Aorta (tissue), 5 donors: ENCODE data around the gene KIF23. TPM values are rescaled to one million over a fixed set of nuclear protein-coding genes. Genes with fewer than 3 reads are reported as not detected.
A peak's percentile ranks its signal among the peaks of the same experiment; 100 is the strongest.

Source experiments
- ATAC-seq: fragments of 200-7000 bp; cut with Tn5 transposase; one replicate; pipeline ENCODE4 v1.9.1; 2022; ENCODE audit warnings: moderate library complexity; ENCODE audit not compliant: low FRiP score
- DNase-seq, 2 donors: peaks; one replicate each; pipeline ENCODE4 v3.0.0-alpha.2; 2020
- H3K27ac ChIP-seq, 2 donors: one replicate each; pipeline ENCODE4 v1.5.1; 2013; ENCODE audit warnings: low read length in 2 of 2, mild to moderate bottlenecking in 2 of 2, moderate library complexity in 2 of 2, control low read depth in 1 of 2, inconsistent platforms in 1 of 2, low read depth in 1 of 2
- H3K27me3 ChIP-seq, 2 donors: one replicate each; pipeline ENCODE4 v1.6.1; 2013; ENCODE audit warnings: control low read depth in 1 of 2, low read length in 1 of 2, mild to moderate bottlenecking in 1 of 2, moderate library complexity in 1 of 2; ENCODE audit not compliant: insufficient read depth in 2 of 2, control insufficient read depth in 1 of 2
- H3K36me3 ChIP-seq, 2 donors: one replicate each; pipeline ENCODE4 v1.6.1; 2013; ENCODE audit warnings: control low read depth in 1 of 2, low read length in 1 of 2, mild to moderate bottlenecking in 1 of 2; ENCODE audit not compliant: insufficient read depth in 2 of 2, control insufficient read depth in 1 of 2
- H3K4me1 ChIP-seq, 2 donors: one replicate each; pipeline ENCODE4 v1.6.1; 2013; ENCODE audit warnings: low read length in 2 of 2, control low read depth in 1 of 2, mild to moderate bottlenecking in 1 of 2, moderate library complexity in 1 of 2; ENCODE audit not compliant: insufficient read depth in 2 of 2, control insufficient read depth in 1 of 2
- H3K4me3 ChIP-seq, 2 donors: one replicate each; pipeline ENCODE4 v1.5.1; 2013; ENCODE audit warnings: low read length in 2 of 2, control low read depth in 1 of 2, mild to moderate bottlenecking in 1 of 2
- H3K9me3 ChIP-seq: one replicate; pipeline ENCODE4 v1.6.1; 2013; ENCODE audit warnings: mild to moderate bottlenecking, low read length; ENCODE audit not compliant: control insufficient read depth
- WGBS, 2 donors: extraction: QIAGEN DNeasy Blood & Tissue Kit; methylation state at CpG; one replicate each; pipeline ENCODE4 v1.1.7; 2013; 5-methylcytosine and 5-hydroxymethylcytosine counted together
- intact Hi-C, 2 donors: fragments of 100-400 bp; cut with DNase I; formaldehyde crosslinking; loops; one replicate each; pipeline versions ENCODE4 v1.14.2 to v1.15.0; 2022
- long read RNA-seq, 2 donors: library from polyadenylated mRNA; unstranded; transcript quantifications; one replicate each; pipeline ENCODE4 v2.0.0, GENCODE V29; 2020 to 2021
- polyA plus RNA-seq, 2 donors: library from polyadenylated mRNA; stranded (reverse); fragments of 200-250 nt; gene quantifications; one replicate each; pipeline ENCODE4 v1.2.3, GENCODE V29; 2013
- total RNA-seq, 2 donors: library from RNA; stranded (reverse); fragmentation: NEBNext Ultra II Directional; extraction: Animal tissue kit (Norgen Biotek cat#: 25700); gene quantifications; one replicate each; pipeline ENCODE4 v1.2.1, GENCODE V29; 2021
- donor health status: healthy with polysubstance abuse.
- donor health status: Bipolar disorder and iron deficiency.
- donor health status: DM: no; HTN: no; CAD: no.
- donor health status: DM: no; HTN: no; CAD: no.
- donor health status: DM: yes; HTN: yes; CAD: no.

The KIF23 gene
- total RNA-seq: 1 to 10 TPM; 3.3 to 5.8 TPM
- polyA plus RNA-seq: 1 to 10 TPM; 2.8 to 4.8 TPM
- long read RNA-seq, donor 1, partial matches to known transcripts: 14 of 16 reads
- long read RNA-seq, donor 1, other reads (novel, unspliced or antisense): 2 of 16 reads
- long read RNA-seq, donor 2, partial matches to known transcripts: 0 of 2 reads
- long read RNA-seq, donor 2, other reads (novel, unspliced or antisense): 1 of 2 reads

DNA sequence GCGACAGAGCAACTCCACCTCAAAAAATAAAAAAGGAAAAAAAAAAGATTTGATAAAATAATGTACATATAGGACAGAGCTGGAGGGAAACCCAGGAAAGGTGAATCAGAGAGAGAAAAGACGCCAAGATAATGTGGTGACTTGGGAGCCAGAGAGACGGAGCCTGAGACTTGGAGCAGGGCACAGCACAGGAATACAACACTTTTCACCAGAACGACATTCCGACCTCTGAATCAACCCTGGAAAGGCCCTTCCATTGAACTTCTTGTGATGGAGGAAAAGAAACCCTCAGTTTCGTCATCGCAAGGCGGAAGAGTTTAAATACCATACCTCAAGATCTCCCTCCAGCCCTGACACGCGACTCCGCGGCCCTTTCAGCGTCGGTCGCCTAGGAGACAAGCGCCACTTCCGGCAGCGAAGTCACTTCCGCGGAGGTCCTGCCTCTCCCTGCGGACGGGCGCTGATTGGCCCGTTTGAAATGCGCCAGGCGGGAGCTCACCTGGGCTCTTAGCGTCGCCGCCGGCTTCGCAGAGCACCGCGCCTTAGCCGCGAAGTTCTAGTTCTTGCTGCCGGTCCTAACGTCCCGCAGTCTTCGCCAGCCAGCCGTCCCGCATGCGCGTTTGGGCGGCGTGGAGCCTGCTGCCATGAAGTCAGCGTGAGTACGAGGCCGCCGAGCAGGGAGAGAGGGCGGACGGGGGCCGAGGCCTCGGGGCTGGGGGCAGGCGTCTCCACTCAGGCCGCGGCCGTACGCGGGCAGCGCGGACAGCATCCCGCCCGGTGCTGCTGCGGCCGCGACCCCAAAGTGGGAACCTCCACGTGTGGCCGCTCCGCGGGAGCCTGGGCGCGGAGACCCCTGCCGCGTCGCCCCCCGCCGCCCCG, at the start of gene KIF23:
TSS of gene KIF23 (plus strand) at position 528 of the 879 bp plus-strand sequence. CDS start at position 645, 117 bp downstream.
- Histone ChIP-seq H3K4me1 (peaks cover 2 to 8% of the 10 kb centered on the region in 2 donors), H3K9me3 (no peaks in the 10 kb centered on the region), H3K4me3 (peak within 1 kb of the TSS; percentile 80 to 82), H3K36me3 (no peaks in the 10 kb centered on the region), H3K27ac (peak within 1 kb of the TSS; percentile 91 to 97), H3K27me3 (no peaks in the 10 kb centered on the region)
- DNase-seq (peak; percentile 94 to 97), ATAC-seq (peak; percentile 95)
- intact Hi-C loops: loop anchor here (2.0 kb wide), 1 partner anchor 39 kb away; the partner anchor contains the start of gene RPLP1 (in 2 of the 2)
- 1% methylated on average over 76 to 78 of the region's 78 CpGs for WGBS, 2 donors

DNA sequence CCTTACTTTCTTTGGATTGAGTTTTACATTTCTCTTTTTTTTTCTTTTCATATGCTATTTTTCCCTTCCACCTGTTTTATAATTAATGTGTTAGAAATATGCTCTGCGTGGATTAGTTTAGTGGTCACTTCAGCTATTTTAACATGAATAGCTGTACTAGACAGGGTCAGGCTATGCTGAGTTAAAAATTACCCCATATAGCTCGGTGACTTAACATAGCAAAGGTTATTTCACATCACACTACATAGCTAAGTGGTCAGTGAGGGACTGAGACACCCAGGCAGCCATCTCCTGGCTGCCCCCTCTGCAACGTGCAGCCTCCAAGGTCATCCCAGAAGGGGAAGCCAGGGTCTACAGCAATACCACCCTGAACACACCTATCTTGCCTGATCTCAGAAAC, 46.9 kb upstream of the KIF23 start:
- Histone ChIP-seq H3K36me3 (peaks cover 0 to 1% of the 10 kb centered on the region in 2 donors), H3K27ac (no peak overlapping the region), H3K27me3 (no peaks in the 10 kb centered on the region), H3K9me3 (no peaks in the 10 kb centered on the region), H3K4me1 (no peaks in the 10 kb centered on the region), H3K4me3 (no peak overlapping the region)
- DNase-seq: no peak
- intact Hi-C loops: no loop called here
- 86 to 93% methylated on average over 3 of the region's 3 CpGs for WGBS, 2 donors
- no peak for ATAC-seq

DNA sequence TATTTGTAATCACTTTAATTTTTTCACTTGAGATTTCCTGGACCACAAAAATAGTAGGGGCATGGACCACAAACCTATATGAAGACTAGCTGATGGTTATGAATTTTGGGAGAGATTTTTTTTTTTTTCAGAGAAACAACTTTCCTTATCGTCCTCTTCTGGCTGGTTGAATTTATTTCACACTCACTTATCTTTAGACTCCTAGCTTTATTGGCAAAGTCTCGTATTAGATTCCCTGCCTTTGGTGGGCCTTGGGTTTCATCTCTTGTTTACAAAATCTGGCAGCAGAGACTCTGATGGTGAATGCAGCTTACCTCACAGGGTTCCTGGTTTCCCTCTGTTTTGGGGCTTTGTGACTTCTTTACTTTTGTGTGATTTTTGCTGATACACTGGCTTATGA, 44.5 kb upstream of the KIF23 start:
- no peak overlapping the region for H3K4me3 ChIP-seq
- H3K4me1 ChIP-seq: no peaks in the 10 kb centered on the region
- DNase-seq (no peak), ATAC-seq (no peak)
- intact Hi-C loops: no loop called here
- no peaks in the 10 kb centered on the region for H3K27me3 ChIP-seq
- whole genome bisulfite sequencing, 2 donors: 77 to 90% methylated on average over 2 of the region's 2 CpGs
- no peaks in the 10 kb centered on the region for H3K36me3 ChIP-seq
- H3K27ac ChIP-seq: no peak overlapping the region
- H3K9me3 ChIP-seq: peaks cover 1% of the 10 kb centered on the region

DNA sequence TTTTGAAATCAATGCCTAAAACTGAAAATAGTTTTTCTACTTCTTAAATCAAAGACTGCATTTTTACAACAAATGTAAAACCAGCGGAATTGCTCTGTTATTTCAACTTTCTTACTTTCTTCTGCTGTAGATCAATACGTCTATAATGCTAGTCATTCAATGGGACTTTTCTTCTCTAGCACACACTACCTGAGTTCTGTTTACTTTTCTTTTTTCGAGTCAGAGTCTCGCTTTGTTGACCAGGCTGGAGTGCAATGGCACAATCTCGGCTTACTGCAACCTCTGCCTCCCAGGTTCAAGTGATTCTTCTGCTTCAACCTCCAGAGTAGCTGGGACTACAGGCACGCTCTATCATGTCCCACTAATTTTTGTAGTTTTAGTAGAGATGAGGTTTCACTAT, 40.7 kb upstream of the KIF23 start:
- ATAC-seq (no peak), DNase-seq (no peak)
- intact Hi-C loops: no loop called here
- Histone ChIP-seq H3K27ac (no peak overlapping the region), H3K4me3 (no peak overlapping the region), H3K9me3 (peaks cover 1% of the 10 kb centered on the region), H3K36me3 (no peaks in the 10 kb centered on the region), H3K4me1 (no peaks in the 10 kb centered on the region), H3K27me3 (no peaks in the 10 kb centered on the region)
- WGBS, 2 donors: 94 to 95% methylated on average over 6 of the region's 6 CpGs

DNA sequence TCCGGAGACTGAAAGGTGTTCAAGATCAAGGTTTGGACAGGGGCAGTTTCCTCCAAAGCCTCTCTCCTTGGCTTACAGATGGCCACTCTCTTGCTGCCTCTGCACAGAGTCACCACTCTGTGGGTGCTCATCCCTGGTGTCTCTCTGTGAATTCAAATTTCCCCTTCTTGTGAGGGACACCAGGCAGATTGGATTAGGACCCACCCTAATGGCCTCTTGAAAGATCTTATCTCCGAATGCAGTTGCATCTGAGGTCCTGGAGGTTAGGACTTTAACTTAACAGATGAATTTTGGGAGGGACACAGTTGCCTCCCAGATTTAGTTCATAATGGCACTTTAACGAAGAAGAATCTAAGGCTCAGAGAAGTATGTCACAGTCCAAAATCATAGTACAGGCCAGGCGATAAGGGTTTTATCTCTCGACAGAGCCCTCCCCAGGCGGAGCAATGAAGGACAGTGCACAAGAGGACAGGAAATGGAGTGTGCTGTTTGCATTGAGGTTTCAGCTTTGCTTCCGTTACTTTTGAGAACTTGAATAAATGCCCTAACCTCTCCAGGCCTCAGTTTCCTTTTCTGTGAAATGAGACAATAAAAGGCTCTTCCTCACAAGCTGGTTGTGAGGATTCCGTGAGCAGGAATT, 38.9 kb upstream of the KIF23 start:
- WGBS, 2 donors: 90% methylated on average over 8 of the region's 8 CpGs
- Histone ChIP-seq H3K9me3 (peaks cover 1% of the 10 kb centered on the region), H3K36me3 (no peaks in the 10 kb centered on the region), H3K27me3 (no peaks in the 10 kb centered on the region), H3K4me3 (no peak overlapping the region), H3K4me1 (no peaks in the 10 kb centered on the region), H3K27ac (no peak overlapping the region)
- no peak for ATAC-seq
- DNase-seq: peak in 1 of 2 donors; percentile 7
- intact Hi-C loops: no loop called here

DNA sequence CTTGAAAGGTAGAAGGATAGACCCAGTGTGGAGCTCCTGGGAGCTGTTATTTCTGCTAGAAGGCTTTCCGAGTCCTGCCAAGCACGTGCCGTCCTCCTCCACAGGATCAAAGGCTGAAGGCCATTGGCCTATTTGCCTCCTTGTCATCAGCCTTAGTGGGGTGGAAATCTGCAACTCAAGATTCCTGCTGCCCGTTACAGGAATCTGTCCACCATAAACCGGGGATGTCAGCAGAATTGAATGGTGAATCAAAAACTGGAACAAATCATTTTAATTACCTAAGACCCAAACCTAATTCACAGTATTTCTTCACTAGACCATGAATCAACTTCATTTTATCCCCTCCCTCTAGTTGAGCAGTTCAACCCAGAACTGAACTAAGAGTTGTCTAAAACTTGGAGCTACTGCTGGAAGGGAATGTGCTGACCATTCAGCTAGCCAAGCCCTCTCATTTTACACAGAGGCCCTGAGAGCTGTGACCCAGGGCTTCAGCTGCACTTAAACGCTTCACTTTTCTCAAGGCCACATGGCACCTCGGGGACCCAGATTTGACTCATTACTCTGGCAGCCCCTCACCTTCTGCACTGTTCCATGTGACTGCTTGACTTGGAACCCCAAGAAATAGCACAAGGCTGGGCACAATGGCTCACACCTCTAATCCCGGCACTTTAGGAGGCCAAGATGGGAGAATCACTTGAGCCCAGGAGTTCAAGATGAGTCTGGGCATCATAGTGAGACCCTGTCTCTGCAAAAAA, 36.8 kb upstream of the KIF23 start:
- 92 to 93% methylated on average over 8 of the region's 8 CpGs for WGBS, 2 donors
- intact Hi-C loops: no loop called here
- peaks cover 1% of the 10 kb centered on the region for H3K9me3 ChIP-seq
- H3K36me3 ChIP-seq: no peaks in the 10 kb centered on the region
- DNase-seq: peak in 1 of 2 donors; percentile 16
- no peaks in the 10 kb centered on the region for H3K4me1 ChIP-seq
- H3K4me3 ChIP-seq: no peak overlapping the region
- no peak overlapping the region for H3K27ac ChIP-seq
- no peak for ATAC-seq
- no peaks in the 10 kb centered on the region for H3K27me3 ChIP-seq

DNA sequence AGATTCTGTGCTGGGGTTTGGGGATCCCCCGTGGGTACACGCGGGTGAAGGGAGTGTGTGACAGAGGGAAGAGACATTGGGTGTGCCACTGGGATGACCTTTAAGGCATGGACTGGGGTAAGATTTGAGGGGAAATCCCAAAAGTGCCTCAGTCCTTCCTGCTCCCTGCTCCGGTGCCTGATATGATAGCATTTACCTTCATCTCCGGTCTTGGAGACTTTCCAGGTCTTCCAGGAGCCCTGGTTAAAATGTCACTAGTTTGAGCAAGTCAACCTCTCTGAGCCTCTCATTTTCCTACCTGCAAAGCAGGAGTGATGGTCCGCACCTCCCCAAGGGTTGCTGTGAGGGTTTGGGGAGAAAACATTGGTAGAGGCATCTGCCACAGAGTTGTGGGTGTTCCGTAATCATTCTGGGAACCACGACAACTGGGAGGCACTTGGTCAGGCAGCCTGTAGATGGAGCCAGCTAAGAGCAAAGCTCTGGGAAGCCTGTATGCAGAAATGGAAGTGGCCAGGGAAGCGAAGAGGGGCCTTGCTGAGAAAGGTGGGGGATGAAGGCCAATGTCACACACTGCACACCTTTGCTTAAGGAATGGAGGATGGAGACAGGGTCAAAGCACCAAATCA, 33.9 kb upstream of the KIF23 start:
- Histone ChIP-seq H3K4me3 (no peak overlapping the region), H3K36me3 (no peaks in the 10 kb centered on the region), H3K27ac (no peak overlapping the region), H3K4me1 (no peaks in the 10 kb centered on the region), H3K9me3 (no peaks in the 10 kb centered on the region), H3K27me3 (no peaks in the 10 kb centered on the region)
- DNase-seq (peak in 1 of 2 donors; percentile 25), ATAC-seq (no peak)
- intact Hi-C loops: no loop called here
- WGBS, 2 donors: 85 to 87% methylated on average over 9 of the region's 9 CpGs

DNA sequence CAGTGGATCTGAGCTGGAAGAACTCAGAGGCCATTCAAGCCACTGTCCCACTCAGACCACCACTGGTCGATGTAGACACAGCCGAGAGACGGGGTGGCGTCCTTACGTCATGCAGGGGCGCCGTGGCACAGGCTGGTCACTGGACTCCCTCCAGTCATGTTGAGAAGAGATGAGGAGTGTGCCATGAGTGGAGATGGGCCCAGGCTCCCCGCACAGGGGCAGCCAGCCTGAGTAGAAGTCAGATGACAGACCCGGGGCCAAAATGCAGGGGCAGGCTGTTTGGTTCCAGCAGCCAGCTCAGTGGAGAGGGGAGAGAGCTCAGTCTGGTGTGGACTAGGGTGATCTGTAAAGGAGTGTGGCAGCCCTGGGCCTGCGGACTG, 33.4 kb upstream of the KIF23 start:
- Histone ChIP-seq H3K4me1 (no peaks in the 10 kb centered on the region), H3K4me3 (no peak overlapping the region), H3K27me3 (no peaks in the 10 kb centered on the region), H3K9me3 (no peaks in the 10 kb centered on the region), H3K27ac (no peak overlapping the region), H3K36me3 (no peaks in the 10 kb centered on the region)
- intact Hi-C loops: no loop called here
- 89 to 96% methylated on average over 10 of the region's 10 CpGs for WGBS, 2 donors
- DNase-seq: peak in 1 of 2 donors; percentile 60
- no peak for ATAC-seq
